WTC11 (cell line): Measurements from ENCODE around the gene SKIC8. TPM values are rescaled to one million over a fixed set of nuclear protein-coding genes. Genes with fewer than 3 reads are reported as not detected.

Experiments used
- ATAC-seq: fragments of 200-7000 bp; cut with Tn5 transposase; 2 replicates; pipeline ENCODE4 v1.10.0; 2021; ENCODE audit warnings: mild to moderate bottlenecking, moderate library complexity
- CTCF ChIA-PET: fragments of 300-600 bp; sonication (Branson Sonifier 250); formaldehyde crosslinking; loops from one replicate; lab custom pipeline; 2021; ENCODE audit warnings: antibody characterized with exemption; lab: Charles Lee
- POLR2A ChIA-PET: fragments of 350-600 bp; sonication (Branson Sonifier 250); formaldehyde crosslinking; loops from one replicate; lab custom pipeline; 2021; ENCODE audit warnings: antibody characterized with exemption; lab: Charles Lee
- DNase-seq: peaks from one replicate; pipeline ENCODE4 v3.0.0; 2021; ENCODE audit warnings: low spot score
- H3K27ac Mint-ChIP-seq: 2 replicates; pipeline ENCODE4 v1.8.0; 2021; ENCODE audit warnings: mixed read lengths
- H3K27me3 Mint-ChIP-seq: 2 replicates; pipeline ENCODE4 v1.8.0; 2021; ENCODE audit warnings: low read depth, mild to moderate bottlenecking, moderate library complexity, mixed read lengths
- H3K36me3 Mint-ChIP-seq: 2 replicates; pipeline ENCODE4 v1.8.0; 2021; ENCODE audit warnings: mixed read lengths
- H3K4me1 Mint-ChIP-seq: 2 replicates; pipeline ENCODE4 v1.8.0; 2022; ENCODE audit warnings: mixed read lengths
- H3K4me3 Mint-ChIP-seq: 2 replicates; pipeline ENCODE4 v1.8.0; 2021; ENCODE audit warnings: mild to moderate bottlenecking, moderate library complexity, mixed read lengths
- H3K9me3 Mint-ChIP-seq: 2 replicates; pipeline ENCODE4 v1.8.0; 2021; ENCODE audit warnings: mixed read lengths
- ATF1 ChIP-seq: sonication (generic); formaldehyde crosslinking; IDR thresholded peaks from 2 replicates; pipeline ENCODE4 v1.8.1; 2023; ENCODE audit warnings: mild to moderate bottlenecking, moderate library complexity, missing genetic modification reagents
- ATF3 ChIP-seq: sonication (generic); formaldehyde crosslinking; conservative IDR thresholded peaks from 2 replicates; pipeline ENCODE4 v1.8.1; 2022; ENCODE audit warnings: mild to moderate bottlenecking, missing genetic modification reagents
- CREB1 ChIP-seq: sonication (generic); formaldehyde crosslinking; IDR thresholded peaks from 2 replicates; pipeline ENCODE4 v1.8.0; 2023; ENCODE audit warnings: mild to moderate bottlenecking, missing genetic modification reagents
- E2F5 ChIP-seq: sonication (generic); formaldehyde crosslinking; IDR thresholded peaks from 2 replicates; pipeline ENCODE4 v1.8.1; 2022; ENCODE audit warnings: mild to moderate bottlenecking, moderate library complexity, missing genetic modification reagents
- FOXP1 ChIP-seq: sonication (generic); formaldehyde crosslinking; IDR thresholded peaks from 2 replicates; pipeline ENCODE4 v1.8.0; 2022; ENCODE audit warnings: missing genetic modification reagents, mild to moderate bottlenecking, moderate library complexity, borderline replicate concordance
- GABPB1 ChIP-seq: sonication (generic); formaldehyde crosslinking; IDR thresholded peaks from 2 replicates; pipeline ENCODE4 v1.8.1; 2023; ENCODE audit warnings: mild to moderate bottlenecking, missing genetic modification reagents
- GRHL2 ChIP-seq: fragments of 250-450 bp; sonication (Bioruptor Pico); IDR thresholded peaks from 2 replicates; pipeline ENCODE4 v1.8.0; 2022; ENCODE audit warnings: mild to moderate bottlenecking, moderate library complexity; ENCODE audit not compliant: insufficient replicate concordance, severe bottlenecking
- HMGXB4 ChIP-seq: sonication (generic); formaldehyde crosslinking; IDR thresholded peaks from 2 replicates; pipeline ENCODE4 v1.8.1; 2023; ENCODE audit warnings: mild to moderate bottlenecking, moderate library complexity, missing genetic modification reagents
- MYBL2 ChIP-seq: sonication (generic); formaldehyde crosslinking; IDR thresholded peaks from 2 replicates; pipeline ENCODE4 v1.8.1; 2023; ENCODE audit warnings: mild to moderate bottlenecking, moderate library complexity, missing genetic modification reagents
- NR2C2 ChIP-seq: sonication (generic); formaldehyde crosslinking; IDR thresholded peaks from 2 replicates; pipeline ENCODE4 v1.8.0; 2022; ENCODE audit warnings: mild to moderate bottlenecking, missing genetic modification reagents
- SMAD3 ChIP-seq: sonication (generic); formaldehyde crosslinking; IDR thresholded peaks from 2 replicates; pipeline ENCODE4 v1.8.0; 2022; ENCODE audit warnings: missing genetic modification reagents, mild to moderate bottlenecking, borderline replicate concordance
- SMAD4 ChIP-seq: sonication (generic); formaldehyde crosslinking; IDR thresholded peaks from 2 replicates; pipeline ENCODE4 v1.8.0; 2022; ENCODE audit warnings: mild to moderate bottlenecking, missing genetic modification reagents
- SOX15 ChIP-seq: fragments of 250-450 bp; sonication (Bioruptor Pico); IDR thresholded peaks from 2 replicates; pipeline ENCODE4 v1.9.0; 2021; ENCODE audit warnings: mild to moderate bottlenecking
- TCF7 ChIP-seq: sonication (generic); formaldehyde crosslinking; IDR thresholded peaks from 2 replicates; pipeline ENCODE4 v1.8.0; 2022; ENCODE audit warnings: mild to moderate bottlenecking, low read depth, missing genetic modification reagents, moderate library complexity
- USF1 ChIP-seq: sonication (generic); formaldehyde crosslinking; IDR thresholded peaks from 2 replicates; pipeline ENCODE4 v1.8.0; 2022; ENCODE audit warnings: mild to moderate bottlenecking, missing genetic modification reagents
- ZNF317 ChIP-seq: sonication (generic); formaldehyde crosslinking; IDR thresholded peaks from 2 replicates; pipeline ENCODE4 v1.8.1; 2023; ENCODE audit warnings: low read depth, mild to moderate bottlenecking, moderate library complexity, missing genetic modification reagents, borderline replicate concordance
- ZNF396 ChIP-seq: fragments of 250-450 bp; sonication (Bioruptor Pico); IDR thresholded peaks from 2 replicates; pipeline ENCODE4 v1.8.0; 2021; ENCODE audit warnings: mild to moderate bottlenecking, moderate library complexity, borderline replicate concordance
- ZNF423 ChIP-seq: fragments of 250-450 bp; sonication (Bioruptor Pico); IDR thresholded peaks from 2 replicates; pipeline ENCODE4 v2.1.2; 2022; ENCODE audit warnings: mild to moderate bottlenecking, moderate library complexity
- ZNF671 ChIP-seq: fragments of 250-450 bp; sonication (Bioruptor Pico); IDR thresholded peaks from 2 replicates; pipeline ENCODE4 v1.8.0; 2021; ENCODE audit warnings: mild to moderate bottlenecking
- total RNA-seq: library from RNA; stranded (reverse); gene quantifications from 3 replicates; pipeline ENCODE4 v1.2.3, GENCODE V29; 2021
- TF ChIP-seq, protein P1 (sequence below): fragments of 250-450 bp; sonication (Bioruptor Pico); IDR thresholded peaks from 2 replicates; pipeline ENCODE4 v1.9.0; 2021; ENCODE audit warnings: mild to moderate bottlenecking
- TF ChIP-seq, protein P2 (sequence below): sonication (generic); formaldehyde crosslinking; IDR thresholded peaks from 2 replicates; pipeline ENCODE4 v1.8.1; 2022; ENCODE audit warnings: mild to moderate bottlenecking, missing genetic modification reagents, moderate library complexity, borderline replicate concordance

Gene SKIC8
- total RNA-seq, 1 experiment from 2014 or later: 55.6 TPM

DNA sequence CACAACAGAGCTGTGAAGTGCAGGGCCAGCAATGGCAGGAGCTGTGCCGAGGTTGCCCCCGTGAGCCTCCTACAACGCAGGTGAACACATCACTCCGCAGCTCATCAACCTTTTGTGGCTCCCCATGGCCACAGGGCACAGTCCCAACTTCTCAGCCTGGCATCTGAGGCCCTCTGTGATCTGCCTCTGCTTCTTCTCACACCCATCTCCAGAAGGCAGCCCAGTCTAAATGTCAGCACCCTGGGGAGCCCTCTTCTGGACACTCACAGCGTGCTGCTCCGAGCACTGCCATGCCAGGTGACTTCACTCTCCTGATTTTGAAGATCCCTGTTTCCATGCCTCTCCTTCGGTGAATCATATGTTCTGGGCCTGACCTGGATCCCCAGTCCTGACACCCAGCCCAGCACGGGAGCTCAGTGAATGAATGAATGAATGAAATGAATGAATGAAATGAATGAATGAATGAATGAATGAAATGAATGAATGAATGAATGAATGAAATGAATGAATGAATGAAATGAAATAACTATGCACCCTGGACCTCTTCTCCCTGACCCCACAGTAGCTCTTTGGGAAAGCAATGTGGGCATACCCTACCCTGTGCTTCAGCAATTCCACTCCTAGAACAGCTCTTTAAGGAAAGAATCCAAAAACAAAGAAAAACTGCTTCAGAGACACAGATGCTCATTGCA, 17.9 kb upstream of the SKIC8 start:
- ATAC-seq (no peak), DNase-seq (no peak)
- Mint-ChIP-seq H3K4me1 (peaks cover 49% of the 10 kb centered on the region), H3K9me3 (no peaks in the 10 kb centered on the region), H3K36me3 (no peaks in the 10 kb centered on the region), H3K27me3 (no peaks in the 10 kb centered on the region), H3K27ac (no peak overlapping the region; the same call in 1 of the 2 replicates), H3K4me3 (no peak overlapping the region)
- TF ChIP-seq, protein P1, sequence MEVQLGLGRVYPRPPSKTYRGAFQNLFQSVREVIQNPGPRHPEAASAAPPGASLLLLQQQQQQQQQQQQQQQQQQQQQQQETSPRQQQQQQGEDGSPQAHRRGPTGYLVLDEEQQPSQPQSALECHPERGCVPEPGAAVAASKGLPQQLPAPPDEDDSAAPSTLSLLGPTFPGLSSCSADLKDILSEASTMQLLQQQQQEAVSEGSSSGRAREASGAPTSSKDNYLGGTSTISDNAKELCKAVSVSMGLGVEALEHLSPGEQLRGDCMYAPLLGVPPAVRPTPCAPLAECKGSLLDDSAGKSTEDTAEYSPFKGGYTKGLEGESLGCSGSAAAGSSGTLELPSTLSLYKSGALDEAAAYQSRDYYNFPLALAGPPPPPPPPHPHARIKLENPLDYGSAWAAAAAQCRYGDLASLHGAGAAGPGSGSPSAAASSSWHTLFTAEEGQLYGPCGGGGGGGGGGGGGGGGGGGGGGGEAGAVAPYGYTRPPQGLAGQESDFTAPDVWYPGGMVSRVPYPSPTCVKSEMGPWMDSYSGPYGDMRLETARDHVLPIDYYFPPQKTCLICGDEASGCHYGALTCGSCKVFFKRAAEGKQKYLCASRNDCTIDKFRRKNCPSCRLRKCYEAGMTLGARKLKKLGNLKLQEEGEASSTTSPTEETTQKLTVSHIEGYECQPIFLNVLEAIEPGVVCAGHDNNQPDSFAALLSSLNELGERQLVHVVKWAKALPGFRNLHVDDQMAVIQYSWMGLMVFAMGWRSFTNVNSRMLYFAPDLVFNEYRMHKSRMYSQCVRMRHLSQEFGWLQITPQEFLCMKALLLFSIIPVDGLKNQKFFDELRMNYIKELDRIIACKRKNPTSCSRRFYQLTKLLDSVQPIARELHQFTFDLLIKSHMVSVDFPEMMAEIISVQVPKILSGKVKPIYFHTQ (CRISPR knock-in tag): no peak
- TF ChIP-seq ATF3 (CRISPR knock-in tag) (no peak), GABPB1 (no peak), FOXP1 (CRISPR knock-in tag) (no peak), MYBL2 (no peak), ATF1 (CRISPR knock-in tag) (no peak), E2F5 (CRISPR knock-in tag) (no peak), TCF7 (no peak), ZNF423 (CRISPR knock-in tag) (no peak), ZNF317 (CRISPR knock-in tag) (no peak), ZNF671 (CRISPR knock-in tag) (no peak)
- TF ChIP-seq, protein P2, sequence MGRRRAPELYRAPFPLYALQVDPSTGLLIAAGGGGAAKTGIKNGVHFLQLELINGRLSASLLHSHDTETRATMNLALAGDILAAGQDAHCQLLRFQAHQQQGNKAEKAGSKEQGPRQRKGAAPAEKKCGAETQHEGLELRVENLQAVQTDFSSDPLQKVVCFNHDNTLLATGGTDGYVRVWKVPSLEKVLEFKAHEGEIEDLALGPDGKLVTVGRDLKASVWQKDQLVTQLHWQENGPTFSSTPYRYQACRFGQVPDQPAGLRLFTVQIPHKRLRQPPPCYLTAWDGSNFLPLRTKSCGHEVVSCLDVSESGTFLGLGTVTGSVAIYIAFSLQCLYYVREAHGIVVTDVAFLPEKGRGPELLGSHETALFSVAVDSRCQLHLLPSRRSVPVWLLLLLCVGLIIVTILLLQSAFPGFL: no peak
- ChIA-PET CTCF (interaction anchor here (0.6 to 3.2 kb wide), 22 partner anchors 10 to 248 kb away, joined by 3 to 31 read pairs (median 6); partner anchors contain the start of genes CHRNA5, CRABP1, IREB2 and SKIC8), POLR2A (interaction anchor here (0.5 kb wide), 1 partner anchor 248 kb away, joined by 3 read pairs; no protein-coding TSS in a partner anchor)

- no peaks in the 10 kb centered on the region for H3K9me3 Mint-ChIP-seq
- DNase-seq (peak; percentile 59), ATAC-seq (peak; percentile 44)
- ChIA-PET POLR2A (no interaction called here), CTCF (interaction anchor here (0.7 to 3.2 kb wide), 27 partner anchors 9 to 322 kb away, joined by 3 to 31 read pairs (median 5); partner anchors contain the start of genes CHRNA5, CRABP1, IREB2 and SKIC8)
- peak overlapping the region; percentile 95 for H3K27ac Mint-ChIP-seq
- no peak overlapping the region for H3K4me3 Mint-ChIP-seq
- H3K27me3 Mint-ChIP-seq: no peaks in the 10 kb centered on the region
- H3K4me1 Mint-ChIP-seq: peaks cover 43% of the 10 kb centered on the region
- no peaks in the 10 kb centered on the region for H3K36me3 Mint-ChIP-seq
- TF ChIP-seq SMAD3: no peak
- no peak for TF ChIP-seq CREB1 (CRISPR knock-in tag)
- no peak for TF ChIP-seq ATF3 (CRISPR knock-in tag)
- no peak for TF ChIP-seq GRHL2 (CRISPR knock-in tag)
- no peak for TF ChIP-seq SMAD4 (CRISPR knock-in tag)
- no peak for TF ChIP-seq HMGXB4 (CRISPR knock-in tag)
- no peak for TF ChIP-seq SOX15 (CRISPR knock-in tag)
- no peak for TF ChIP-seq ZNF396 (CRISPR knock-in tag)
- no peak for TF ChIP-seq USF1 (CRISPR knock-in tag)
- TF ChIP-seq ZNF671 (CRISPR knock-in tag): no peak
- TF ChIP-seq ZNF317 (CRISPR knock-in tag): no peak
- TF ChIP-seq NR2C2 (CRISPR knock-in tag): no peak
- no peak for TF ChIP-seq ZNF423 (CRISPR knock-in tag)
- TF ChIP-seq GABPB1: no peak
Measured at GRCh38 chr15:78316283-78317083, 17.1 kb upstream of the SKIC8 start.
